Mucosa of descending colon (tissue), 3 donors: Measurements from ENCODE around the gene GSG1L. TPM values are rescaled to one million over a fixed set of nuclear protein-coding genes. Genes with fewer than 3 reads are reported as not detected.

Experiments
- ATAC-seq: fragments of 200-7000 bp; cut with Tn5 transposase; one replicate; pipeline ENCODE4 v1.9.1; 2020; ENCODE audit warnings: mild to moderate bottlenecking, moderate library complexity
- DNase-seq, 3 donors: peaks; one replicate each; pipeline ENCODE4 v3.0.0-alpha.2; 2020
- H3K36me3 ChIP-seq: fragments of 200-600 bp; one replicate; pipeline ENCODE4 v1.8.0; 2021; ENCODE audit warnings: low read depth, mild to moderate bottlenecking
- H3K4me1 ChIP-seq: fragments of 200-600 bp; one replicate; pipeline ENCODE4 v1.8.0; 2021; ENCODE audit warnings: low read depth, mild to moderate bottlenecking
- H3K4me3 ChIP-seq: fragments of 200-600 bp; one replicate; pipeline ENCODE4 v1.8.0; 2021; ENCODE audit warnings: mild to moderate bottlenecking
- H3K9me3 ChIP-seq: fragments of 200-600 bp; one replicate; pipeline ENCODE4 v1.8.0; 2021; ENCODE audit warnings: mild to moderate bottlenecking
- CTCF ChIP-seq: fragments of 200-600 bp; IDR thresholded peaks from one replicate; pipeline ENCODE4 v1.8.0; 2022; ENCODE audit warnings: antibody characterized with exemption, mild to moderate bottlenecking
- intact Hi-C, 2 donors: fragments of 100-400 bp; cut with DNase I in 1 of 2; cut with micrococcal nuclease in 1 of 2; formaldehyde crosslinking; loops; one replicate each; pipeline versions ENCODE4 v1.11.0 to v1.11.1; 2022; cut with DNase I, micrococcal nuclease
- total RNA-seq, 3 donors: library from RNA; stranded (reverse); fragmentation: NEBNext Ultra II Directional in 2 of 3; extraction: Animal tissue kit (Norgen Biotek cat#: 25700) in 2 of 3; gene quantifications; one replicate each; pipeline versions ENCODE4 v1.2.1 to v1.2.4, GENCODE V29; 2021 to 2023
- donor health status: DM: no; HTN: no; CAD: no; lungs with moderate emphysema.
- donor health status: DM: no; HTN: no; CAD: no.
- donor health status: DM: no; HTN: yes; CAD: no.

GSG1L gene
- total RNA-seq, 3 donors from 2014 or later = 0.46 to 1.2 TPM; not detected in 1

- ATAC-seq (no peak), DNase-seq (no peak)
- Histone ChIP-seq H3K4me1 (no peaks in the 10 kb centered on the region), H3K36me3 (no peaks in the 10 kb centered on the region), H3K4me3 (no peak overlapping the region), H3K9me3 (no peaks in the 10 kb centered on the region)
- no peak for TF ChIP-seq CTCF
- intact Hi-C loops = no loop called here
These were observed 265.3 kb downstream of the GSG1L start for GRCh38 chr16:27798241-27798640.

GRCh38 chr16:27795992-27796614, 267.4 kb downstream of the GSG1L start:
- Histone ChIP-seq H3K4me1 (no peaks in the 10 kb centered on the region), H3K4me3 (no peak overlapping the region), H3K9me3 (no peaks in the 10 kb centered on the region), H3K36me3 (no peaks in the 10 kb centered on the region)
- TF ChIP-seq CTCF = no peak
- ATAC-seq (peak; percentile 33), DNase-seq (peak in 2 of 3 donors; percentile 57 to 78)
- intact Hi-C loops = no loop called here

GRCh38 chr16:27793249-27793622, 270.3 kb downstream of the GSG1L start:
- DNase-seq (no peak), ATAC-seq (no peak)
- TF ChIP-seq CTCF = no peak
- Histone ChIP-seq H3K9me3 (no peaks in the 10 kb centered on the region), H3K4me3 (no peak overlapping the region), H3K4me1 (no peaks in the 10 kb centered on the region), H3K36me3 (no peaks in the 10 kb centered on the region)
- intact Hi-C loops = no loop called here

- Histone ChIP-seq H3K36me3 (no peaks in the 10 kb centered on the region), H3K4me1 (no peaks in the 10 kb centered on the region), H3K9me3 (no peaks in the 10 kb centered on the region), H3K4me3 (no peak overlapping the region)
- no peak for ATAC-seq
- no peak for DNase-seq
- no peak for TF ChIP-seq CTCF
- intact Hi-C loops = no loop called here
These were observed 270.8 kb downstream of the GSG1L start for GRCh38 chr16:27792486-27793248.

GRCh38 chr16:27791404-27791719, 272.2 kb downstream of the GSG1L start:
- no peaks in the 10 kb centered on the region for H3K9me3 ChIP-seq
- no peak overlapping the region for H3K4me3 ChIP-seq
- DNase-seq = no peak
- intact Hi-C loops = no loop called here
- TF ChIP-seq CTCF = no peak
- no peaks in the 10 kb centered on the region for H3K36me3 ChIP-seq
- no peaks in the 10 kb centered on the region for H3K4me1 ChIP-seq
- no peak for ATAC-seq
